ENCODE measurements around the gene GRPR.

Gene GRPR

DNA sequence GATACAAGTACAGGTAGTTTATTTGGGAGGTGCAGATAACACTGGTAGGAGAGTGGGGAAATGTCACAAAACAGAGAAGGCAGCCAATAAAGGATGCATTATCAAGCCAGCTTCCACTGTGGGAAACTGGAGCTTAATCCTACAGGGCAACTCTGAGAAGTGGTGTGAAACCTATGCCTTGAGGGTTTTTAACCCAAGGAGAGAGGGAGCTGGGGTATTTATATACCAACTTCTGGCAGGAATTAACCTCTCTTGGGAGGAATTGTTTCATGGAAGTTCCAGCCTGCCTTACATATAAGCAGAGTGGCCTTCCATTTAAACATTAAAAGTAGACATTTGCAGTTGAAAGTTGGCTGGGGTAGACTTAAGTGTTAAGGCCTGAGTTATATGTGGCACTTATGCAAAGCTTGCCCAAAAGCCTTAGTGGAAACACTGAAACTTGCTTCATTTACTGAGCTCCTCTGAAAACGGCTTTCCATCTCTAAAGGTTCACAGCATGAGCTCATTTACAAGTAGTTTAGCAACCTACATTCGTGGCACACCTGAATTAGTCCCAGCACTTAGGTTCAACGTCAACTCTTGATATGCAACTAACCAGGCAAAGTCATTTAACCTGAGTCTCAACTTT, 63.1 kb downstream of the GRPR start:
- no peak for DNase-seq

DNA sequence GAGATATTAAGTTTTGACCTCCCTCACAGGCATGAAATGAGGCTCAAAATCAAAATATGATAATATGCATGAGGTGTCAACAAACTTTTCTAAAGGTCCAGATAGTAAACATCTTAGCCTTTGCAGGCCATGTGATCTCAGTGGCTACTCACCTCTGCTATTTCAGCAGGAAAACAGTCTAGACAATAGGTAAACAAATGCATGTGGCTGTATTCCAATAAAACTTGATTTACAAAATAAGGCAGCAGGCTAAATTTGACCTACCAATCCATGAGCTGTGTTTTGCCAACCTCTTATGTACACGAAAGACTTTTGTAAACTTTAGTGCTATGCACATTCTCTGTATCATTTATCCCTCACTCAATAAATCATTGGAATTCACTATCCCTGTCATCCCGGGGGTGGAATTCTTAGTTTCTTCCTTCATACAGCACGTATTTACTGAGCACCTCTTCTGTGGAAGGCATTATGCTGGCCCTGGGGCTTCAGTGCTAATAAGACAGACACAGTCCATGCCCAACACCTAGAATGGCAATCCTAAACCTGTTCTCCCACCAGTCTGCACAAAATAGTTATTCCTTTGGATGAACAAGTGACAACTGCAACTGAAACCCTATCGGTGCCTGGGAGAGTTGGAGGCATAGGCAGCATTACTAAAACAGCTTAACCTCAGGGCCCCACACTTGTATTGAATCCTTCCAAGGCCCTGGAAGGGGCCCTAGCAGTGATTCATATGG, 63.8 kb downstream of the GRPR start:
- no peak for DNase-seq

GRCh38 chrX:16188687-16189086, 65.3 kb downstream of the GRPR start:
- DNase-seq = no peak

DNA sequence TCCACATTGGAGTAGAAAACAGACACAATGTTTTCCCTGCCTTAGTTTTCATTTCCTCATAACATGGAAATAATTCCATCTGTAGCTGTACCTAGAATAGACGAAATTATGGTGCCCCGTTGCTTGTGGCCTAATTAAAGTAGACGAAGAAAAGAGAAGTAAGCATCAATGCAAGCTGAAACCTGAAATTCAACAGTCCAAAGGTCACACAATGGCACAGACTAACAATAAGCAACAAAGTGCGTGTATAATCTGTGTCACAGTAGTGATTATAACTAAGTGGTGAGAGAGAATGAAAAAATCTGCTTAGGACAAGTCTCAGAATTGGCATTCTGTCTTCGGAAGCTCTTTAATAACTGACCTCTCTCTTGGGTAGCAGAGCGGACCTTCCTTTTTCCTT, 68.2 kb downstream of the GRPR start:
- no peak for DNase-seq

DNA sequence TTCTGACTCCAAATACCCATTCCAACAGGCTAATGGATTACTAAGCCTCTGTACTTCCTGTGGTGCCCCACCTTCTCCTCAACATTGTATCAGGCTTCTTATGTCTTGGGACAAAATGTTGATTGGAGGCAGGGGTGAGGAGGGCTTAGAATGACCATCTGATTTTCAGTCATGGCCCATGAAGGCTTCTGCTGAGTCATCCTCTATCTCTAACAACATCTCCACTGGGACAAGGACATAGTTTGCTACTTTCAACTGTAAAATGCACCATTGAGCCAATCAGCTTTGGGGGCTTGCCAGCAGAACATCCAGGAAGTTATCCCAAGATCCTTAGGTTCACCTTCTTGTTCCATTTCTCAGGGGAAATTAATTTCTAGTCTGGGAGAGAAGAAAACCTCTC, 73.5 kb downstream of the GRPR start:
- DNase-seq = no peak

DNA sequence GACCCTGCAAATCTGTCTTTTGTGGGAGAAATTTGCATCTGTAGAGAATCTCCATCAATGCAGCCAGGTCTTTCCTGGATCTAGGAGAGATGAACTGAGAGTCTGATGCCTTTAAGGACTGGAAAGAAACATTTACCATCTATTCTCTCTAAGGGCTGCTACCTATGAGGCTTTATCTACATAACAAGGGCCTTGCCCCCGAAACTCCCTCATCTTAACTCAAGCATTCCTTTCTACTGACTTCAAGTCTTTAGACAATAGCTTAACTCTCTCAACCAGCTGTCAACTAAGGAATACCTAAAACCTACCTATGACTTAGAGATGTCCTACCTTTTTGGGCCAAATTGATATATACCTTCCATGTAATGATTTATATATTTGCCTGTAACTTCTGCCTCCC, 76.0 kb downstream of the GRPR start:
- DNase-seq = no peak

- no peak for DNase-seq
Measured at GRCh38 chrX:16202943-16203342, 79.6 kb downstream of the GRPR start.
